Measurements from ENCODE around the gene SYNCRIP. TPM values are rescaled to one million over a fixed set of nuclear protein-coding genes. Genes with fewer than 3 reads are reported as not detected.

SYNCRIP gene
- total RNA-seq, 4 donors from 2014 or later: 43.0 to 59.3 (median 54.5) TPM

GRCh38 chr6:85660181-85660611, 17.5 kb upstream of the SYNCRIP start:
- intact Hi-C loops (cut with DNase I; ENCODE audit: low total_unique reads) (no loop called here), in situ Hi-C loops (cut with MboI; ENCODE audit: low sequenced_read_pairs in 4 of 4) (no loop called here)
- Histone ChIP-seq H3K9me3 (no peaks in the 10 kb centered on the region), H3K36me3 (peaks cover 0 to under 1% of the 10 kb centered on the region in 2 donors), H3K4me3 (no peak overlapping the region), H3K27ac (peak overlapping the region; percentile 45 to 71 (median 50)), H3K4me1 (no peaks in the 10 kb centered on the region), H3K27me3 (no peaks in the 10 kb centered on the region)
- peak; percentile 79 to 84 for ATAC-seq
- TF ChIP-seq CTCF (IDR thresholded peaks at IDR 0.05 in 4 of 5, conservative IDR thresholded peaks at IDR 0.05 in 1 of 5) (peak in 1 of 5 experiments; percentile 39), POLR2A (IDR thresholded peaks at IDR 0.05) (no peak)
- DNase-seq: peak in 1 of 2 donors; percentile 36

GRCh38 chr6:85650606-85651005, 7.9 kb upstream of the SYNCRIP start:
- intact Hi-C loops (cut with DNase I; ENCODE audit: low total_unique reads) (no loop called here), in situ Hi-C loops (cut with MboI; ENCODE audit: low sequenced_read_pairs in 4 of 4) (no loop called here)
- H3K4me1 ChIP-seq: no peaks in the 10 kb centered on the region
- H3K4me3 ChIP-seq: no peak overlapping the region
- no peak overlapping the region for H3K27ac ChIP-seq
- ATAC-seq (no peak), DNase-seq (no peak)
- TF ChIP-seq POLR2A (IDR thresholded peaks at IDR 0.05): no peak
- no peak for TF ChIP-seq CTCF (IDR thresholded peaks at IDR 0.05 in 4 of 5, conservative IDR thresholded peaks at IDR 0.05 in 1 of 5)
- H3K36me3 ChIP-seq: no peaks in the 10 kb centered on the region
- no peaks in the 10 kb centered on the region for H3K9me3 ChIP-seq
- H3K27me3 ChIP-seq: no peaks in the 10 kb centered on the region

- ATAC-seq (no peak), DNase-seq (no peak)
- Histone ChIP-seq H3K9me3 (no peaks in the 10 kb centered on the region), H3K27ac (peak overlapping the region; percentile 96 to 98 (median 98)), H3K27me3 (no peaks in the 10 kb centered on the region), H3K4me1 (peaks cover 23 to 29% of the 10 kb centered on the region in 2 donors), H3K36me3 (peaks cover 0 to 12% of the 10 kb centered on the region in 2 donors), H3K4me3 (peak overlapping the region; percentile 79 to 100 (median 98))
- TF ChIP-seq CTCF (IDR thresholded peaks at IDR 0.05 in 4 of 5, conservative IDR thresholded peaks at IDR 0.05 in 1 of 5): no peak
- TF ChIP-seq POLR2A (IDR thresholded peaks at IDR 0.05): no peak
- intact Hi-C loops (cut with DNase I; ENCODE audit: low total_unique reads) (loop anchor here (5.0 kb wide), 1 partner anchor 1513 kb away; the partner anchor contains the start of gene ZNF292), in situ Hi-C loops (cut with MboI; ENCODE audit: low sequenced_read_pairs in 4 of 4) (loop anchor here in 1 of 4 donors (5.0 kb wide), 1 partner anchor 52 kb away; the partner anchor contains the start of gene SNX14)
Measured at GRCh38 chr6:85644279-85644762, 1.6 kb upstream of the SYNCRIP start.

- intact Hi-C loops (cut with DNase I; ENCODE audit: low total_unique reads) (loop anchor here (1.0 to 5.0 kb wide), 3 partner anchors 35 to 1514 kb away; partner anchors contain the start of gene ZNF292), in situ Hi-C loops (cut with MboI; ENCODE audit: low sequenced_read_pairs in 4 of 4) (loop anchor here in 1 of 4 donors (5.0 kb wide), 1 partner anchor 51 kb away; the partner anchor contains the start of gene SNX14)
- H3K4me3 ChIP-seq: peak overlapping the region; percentile 79 to 100 (median 98)
- no peaks in the 10 kb centered on the region for H3K27me3 ChIP-seq
- H3K9me3 ChIP-seq: no peaks in the 10 kb centered on the region
- peak overlapping the region; percentile 96 to 98 (median 98) for H3K27ac ChIP-seq
- peaks cover 0 to 18% of the 10 kb centered on the region in 2 donors for H3K36me3 ChIP-seq
- ATAC-seq (peak; percentile 71 to 73), DNase-seq (peak; percentile 84 to 93)
- peaks cover 29 to 35% of the 10 kb centered on the region in 2 donors for H3K4me1 ChIP-seq
- TF ChIP-seq POLR2A (IDR thresholded peaks at IDR 0.05): peak; percentile 80
- TF ChIP-seq CTCF (IDR thresholded peaks at IDR 0.05 in 4 of 5, conservative IDR thresholded peaks at IDR 0.05 in 1 of 5): no peak
Measured at GRCh38 chr6:85643537-85644278, 1.0 kb upstream of the SYNCRIP start.
